ENCODE data around the gene SH2D2A.
"Not testable (repeated sequence)": the region's sequence is repeated elsewhere in the genome, so short reads cannot be mapped to it uniquely, and the experiment has no call there.

SH2D2A gene

GRCh38 chr1:156767101-156767878, 49.4 kb downstream of the SH2D2A start, which contains the start of gene PRCC:
TSS of gene PRCC (plus strand) at chr1:156767535. CDS start at chr1:156767772, 237 bp downstream.
- DNase-seq = peak; percentile 100

GRCh38 chr1:156766298-156767100, 50.1 kb downstream of the SH2D2A start:
- DNase-seq = peak; percentile 63

- no peak for DNase-seq
Observed at GRCh38 chr1:156765666-156766065, 51.0 kb downstream of the SH2D2A start.

- DNase-seq = not testable (repeated sequence)
Observed at GRCh38 chr1:156765136-156765535, 51.5 kb downstream of the SH2D2A start.

- no peak for DNase-seq
Observed at GRCh38 chr1:156760796-156761104, 55.9 kb downstream of the SH2D2A start.

GRCh38 chr1:156760092-156760795, 56.4 kb downstream of the SH2D2A start:
- no peak for DNase-seq

GRCh38 chr1:156757572-156758253, 58.9 kb downstream of the SH2D2A start:
- not testable (repeated sequence) for DNase-seq

- no peak for DNase-seq
Observed at GRCh38 chr1:156756355-156756754, 60.3 kb downstream of the SH2D2A start.
